GM19238 (cell line): ENCODE measurements around the gene SOX13.
"Not testable (repeated sequence)": the region's sequence is repeated elsewhere in the genome, so short reads cannot be mapped to it uniquely, and the experiment has no call there.

Source experiments
- DNase-seq: peaks from one replicate; pipeline ENCODE4 v3.0.0; 2011; ENCODE audit warnings: low spot score; ENCODE audit not compliant: insufficient read length

SOX13 gene

GRCh38 chr1:204087181-204087892 lies 14.4 kb downstream of the SOX13 start:
- DNase-seq, result no peak

DNA sequence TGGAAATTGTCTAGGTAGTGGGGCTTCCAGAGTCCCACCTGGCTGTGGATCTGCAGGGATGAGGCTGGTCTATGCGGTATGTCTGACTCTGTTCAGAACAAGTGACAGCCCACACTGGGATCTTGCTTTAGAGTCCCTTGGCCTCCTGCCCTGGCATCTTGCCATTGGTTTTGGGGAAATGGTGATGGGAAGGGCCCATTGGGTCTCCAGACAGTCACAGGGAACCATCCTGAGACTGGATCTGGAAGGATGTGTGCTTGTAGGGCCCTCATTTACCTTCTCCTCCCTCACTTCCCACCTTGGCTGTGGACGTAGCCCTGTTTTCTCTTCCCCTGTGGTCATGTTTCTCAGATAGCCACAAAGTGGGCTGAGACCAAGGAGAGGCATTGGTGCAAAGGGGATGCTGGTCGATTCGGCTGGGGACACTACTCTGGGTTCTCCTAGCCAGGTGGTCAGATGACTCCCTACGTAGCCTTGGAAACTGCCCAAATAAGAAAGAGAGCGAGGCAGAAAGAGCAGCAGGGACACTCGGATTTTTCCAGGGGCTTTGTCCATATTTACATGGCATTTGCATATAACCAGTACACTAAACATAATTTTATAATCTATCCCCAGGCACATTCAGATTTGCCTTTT lies 15.1 kb downstream of the SOX13 start:
- DNase-seq, result no peak

DNA sequence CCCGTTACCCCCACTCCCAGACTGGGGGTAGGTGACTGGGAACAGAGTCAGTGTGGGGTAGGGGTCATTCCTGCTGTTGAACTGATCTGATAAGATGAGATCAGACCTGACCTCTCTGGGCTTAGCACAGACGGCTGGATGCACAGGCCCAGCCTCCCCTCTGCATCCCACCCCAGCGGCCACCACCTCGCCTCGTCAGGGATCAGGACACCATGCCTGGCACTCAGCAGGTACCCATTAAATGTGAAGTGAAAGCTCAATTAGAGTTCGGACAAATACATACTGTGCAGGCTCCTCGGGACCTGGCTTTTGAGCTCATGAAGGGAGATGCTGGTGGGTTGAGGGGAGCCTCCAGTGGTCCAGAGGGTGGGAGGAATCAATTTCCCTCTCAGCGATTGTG lies 15.7 kb downstream of the SOX13 start:
- no peak for DNase-seq

GRCh38 chr1:204089044-204089751 lies 16.3 kb downstream of the SOX13 start:
- DNase-seq, result no peak

GRCh38 chr1:204090132-204090531 lies 17.2 kb downstream of the SOX13 start:
- not testable (repeated sequence) for DNase-seq

DNA sequence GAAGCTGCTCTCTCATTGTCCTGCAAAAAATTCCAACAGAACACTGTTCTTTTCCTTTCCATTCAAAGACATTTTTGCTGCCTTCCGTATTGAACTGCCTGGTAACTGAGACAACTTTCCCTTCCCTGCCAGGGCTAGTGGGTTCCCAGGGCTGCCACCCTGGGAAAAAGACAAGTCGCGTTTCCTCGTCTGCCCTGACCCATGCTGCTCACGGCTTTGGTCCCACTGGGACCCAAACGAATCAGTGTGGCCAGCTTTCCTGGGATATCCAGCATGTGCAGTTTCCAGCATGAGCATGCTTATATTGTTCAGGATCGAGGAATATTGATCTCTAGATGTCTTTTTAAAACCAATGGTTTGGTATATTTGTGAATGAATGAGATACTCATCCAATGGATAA lies 18.2 kb downstream of the SOX13 start:
- no peak for DNase-seq

- DNase-seq, result no peak
These were observed 18.9 kb downstream of the SOX13 start for GRCh38 chr1:204091787-204092312.

- DNase-seq, result no peak
These were observed 19.9 kb downstream of the SOX13 start for GRCh38 chr1:204092632-204093420.

GRCh38 chr1:204093421-204093717 lies 20.5 kb downstream of the SOX13 start:
- DNase-seq, result no peak

GRCh38 chr1:204093781-204094180 lies 20.9 kb downstream of the SOX13 start:
- no peak for DNase-seq

GRCh38 chr1:204094313-204094729 lies 21.4 kb downstream of the SOX13 start:
- no peak for DNase-seq

DNA sequence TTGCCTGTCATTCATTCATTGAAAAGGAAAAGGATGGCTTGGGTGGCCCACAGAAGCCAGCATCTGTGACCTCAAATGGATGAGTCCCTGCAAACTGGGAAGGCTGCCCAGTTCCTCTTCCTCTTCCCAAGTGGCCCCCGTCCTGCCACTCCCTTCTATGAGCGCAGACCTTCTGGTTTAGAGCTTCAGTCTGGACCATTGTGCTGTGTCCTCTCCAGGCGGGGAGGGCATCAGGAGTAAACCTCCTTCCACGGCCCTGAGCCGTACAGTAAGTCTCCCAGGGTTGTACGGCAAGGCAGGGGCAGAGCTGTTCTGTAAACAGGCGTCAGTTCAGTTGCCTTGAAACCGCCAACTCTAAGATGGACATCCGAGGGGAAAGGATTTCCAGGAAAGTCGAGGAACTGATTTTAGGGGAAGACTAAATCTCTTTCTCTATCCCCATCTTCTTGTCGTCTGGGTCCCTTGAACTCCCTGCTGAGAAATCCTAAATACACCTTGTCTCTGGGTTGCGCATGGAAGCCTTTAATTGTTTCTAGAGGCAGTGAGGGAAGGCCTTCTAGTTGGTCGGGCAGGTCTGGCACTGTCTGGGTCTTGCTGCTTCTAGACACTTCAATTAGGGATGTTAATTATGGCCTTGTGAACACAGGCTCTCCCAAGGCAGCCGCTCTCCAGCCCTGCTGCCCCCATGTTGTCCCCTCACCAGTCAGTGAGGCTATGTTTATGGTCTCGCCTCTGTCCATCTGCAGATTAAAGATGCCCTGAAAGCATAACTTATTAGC lies 22.1 kb downstream of the SOX13 start:
- DNase-seq, result no peak

DNA sequence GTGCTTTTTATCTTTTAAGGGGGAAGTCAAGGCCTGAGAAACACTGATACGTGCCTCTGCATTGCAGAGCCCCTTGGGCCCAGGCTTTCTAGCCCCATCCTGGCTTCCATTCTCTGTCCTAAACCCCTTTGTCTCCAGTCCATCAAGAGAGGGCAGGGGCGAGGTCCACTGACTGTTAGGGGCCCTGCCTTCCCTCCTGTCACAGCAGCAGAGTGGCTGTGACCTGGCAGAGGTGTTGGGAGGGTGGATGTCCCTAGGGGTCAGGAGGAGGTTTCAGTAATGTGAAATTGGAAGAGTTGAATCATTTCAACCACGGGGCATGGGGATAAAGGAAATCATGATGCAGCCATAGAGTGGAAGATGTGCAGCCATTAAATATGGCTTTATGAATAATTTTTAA lies 24.0 kb downstream of the SOX13 start:
- no peak for DNase-seq

DNA sequence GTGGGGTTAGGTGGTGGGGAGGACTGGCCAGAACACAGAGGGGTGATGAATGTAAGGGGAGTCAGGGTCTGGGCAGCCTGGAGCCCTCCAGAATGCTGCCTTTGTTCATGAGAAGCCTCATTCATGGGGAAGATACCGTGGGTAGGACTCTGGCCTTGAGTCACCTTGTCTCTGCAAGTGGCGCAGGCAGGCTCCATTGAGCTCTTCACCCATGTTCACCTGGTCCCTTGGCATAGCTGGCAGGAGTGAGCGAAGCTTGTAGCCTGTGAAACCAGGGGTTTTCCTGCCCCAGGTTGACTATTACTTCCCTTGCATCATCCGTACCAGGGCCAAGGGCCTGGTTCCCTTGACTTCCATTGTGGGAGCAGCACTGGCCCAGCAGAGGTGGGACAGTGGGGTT lies 25.8 kb downstream of the SOX13 start:
- no peak for DNase-seq

- DNase-seq, result not testable (repeated sequence)
These were observed 26.8 kb downstream of the SOX13 start for GRCh38 chr1:204099754-204100153.

- DNase-seq, result no peak
These were observed 29.2 kb downstream of the SOX13 start for GRCh38 chr1:204102029-204102611.

DNA sequence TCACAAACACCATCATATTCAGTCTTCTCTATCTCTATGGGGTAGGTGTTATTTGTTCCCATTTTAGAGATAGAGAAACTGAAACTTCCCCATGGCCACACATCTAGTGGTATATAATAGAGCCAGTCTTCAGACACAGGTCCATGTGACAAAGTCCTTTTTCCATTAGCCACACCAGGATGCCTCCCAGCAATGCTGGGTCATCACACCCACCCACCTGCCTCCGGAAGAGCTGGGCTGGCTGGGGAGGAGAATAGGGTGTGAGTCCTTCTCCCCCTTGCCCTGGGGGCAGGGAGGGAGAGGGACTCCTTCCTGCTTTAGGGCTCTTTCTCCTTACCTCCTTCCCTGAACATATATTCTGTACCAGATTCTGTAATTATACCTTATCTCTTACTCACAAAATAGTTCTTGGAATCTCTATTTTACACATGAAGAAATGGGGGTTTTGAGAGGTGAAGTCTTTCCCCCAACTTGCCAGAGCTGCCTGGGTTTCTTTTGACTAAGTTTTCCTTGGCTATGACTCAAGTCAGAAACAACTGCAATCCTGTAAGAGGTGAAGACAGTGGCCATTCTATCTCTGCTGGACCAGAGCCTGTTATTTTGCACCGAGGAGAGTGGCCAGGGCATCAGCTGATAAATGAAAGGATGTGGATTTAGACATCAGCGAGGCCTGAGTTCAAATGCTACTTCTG lies 30.0 kb downstream of the SOX13 start:
- no peak for DNase-seq

- no peak for DNase-seq
These were observed 30.5 kb downstream of the SOX13 start for GRCh38 chr1:204103431-204103741.

GRCh38 chr1:204104331-204105130 lies 31.6 kb downstream of the SOX13 start:
- no peak for DNase-seq
